HepG2 (cell line): ENCODE data around the gene TECTA. TPM values are rescaled to one million over a fixed set of nuclear protein-coding genes. Genes with fewer than 3 reads are reported as not detected.
A peak's percentile ranks its signal among the peaks of the same experiment; 100 is the strongest.

Experiments used
- CBFB ChIP-seq: sonication (generic); formaldehyde crosslinking; IDR thresholded peaks from 2 replicates; pipeline ENCODE4 v1.4.0; 2020; ENCODE audit warnings: missing genetic modification reagents
- ETV6 ChIP-seq: sonication (generic); formaldehyde crosslinking; conservative IDR thresholded peaks from 2 replicates; pipeline ENCODE4 v1.4.0; 2020; ENCODE audit warnings: missing genetic modification reagents
- PCBP1 ChIP-seq: fragments of 200-400 bp; formaldehyde crosslinking; IDR thresholded peaks from 2 replicates; pipeline ENCODE4 v1.6.1; 2017; ENCODE audit warnings: mild to moderate bottlenecking, low read depth, low read length, borderline replicate concordance
- RAD21 ChIP-seq: fragments of 450-650 bp; formaldehyde crosslinking; IDR thresholded peaks from 2 replicates; pipeline ENCODE4 v1.5.0; 2020; ENCODE audit warnings: mild to moderate bottlenecking
- RBM22 ChIP-seq: fragments of 200-400 bp; formaldehyde crosslinking; optimal IDR thresholded peaks from 2 replicates; pipeline ENCODE3; 2017; ENCODE audit warnings: mild to moderate bottlenecking, low read length, moderate library complexity
- SAP130 ChIP-seq: IDR thresholded peaks from 2 replicates; pipeline ENCODE4 v1.6.1; 2016; ENCODE audit warnings: low read depth
- SIN3A ChIP-seq: IDR thresholded peaks from 2 replicates; pipeline ENCODE4 v1.6.1; 2011; ENCODE audit warnings: low read depth, mild to moderate bottlenecking, control low read depth, low read length, borderline replicate concordance
- SNAI1 ChIP-seq: sonication (generic); formaldehyde crosslinking; IDR thresholded peaks from 2 replicates; pipeline ENCODE4 v1.5.0; 2020; ENCODE audit warnings: mild to moderate bottlenecking, missing genetic modification reagents, borderline replicate concordance
- TRIM24 ChIP-seq: sonication (generic); formaldehyde crosslinking; IDR thresholded peaks from 2 replicates; pipeline ENCODE4 v1.8.0; 2022; ENCODE audit warnings: mild to moderate bottlenecking, missing genetic modification reagents
- TSC22D2 ChIP-seq: sonication (generic); formaldehyde crosslinking; IDR thresholded peaks from 2 replicates; pipeline ENCODE4 v1.5.1; 2020; ENCODE audit warnings: missing genetic modification reagents, mild to moderate bottlenecking, borderline replicate concordance
- ZNF350 ChIP-seq: sonication (generic); formaldehyde crosslinking; IDR thresholded peaks from 2 replicates; pipeline ENCODE4 v1.4.0; 2020; ENCODE audit warnings: mild to moderate bottlenecking, low read depth, missing genetic modification reagents, borderline replicate concordance
- ZNF367 ChIP-seq: sonication (generic); formaldehyde crosslinking; IDR thresholded peaks from 2 replicates; pipeline ENCODE4 v1.4.0; 2020; ENCODE audit warnings: missing genetic modification reagents, borderline replicate concordance
- ZNF775 ChIP-seq: sonication (generic); formaldehyde crosslinking; IDR thresholded peaks from 2 replicates; pipeline ENCODE4 v1.4.0; 2020; ENCODE audit warnings: missing genetic modification reagents, mild to moderate bottlenecking, moderate library complexity, borderline replicate concordance
- polyA plus RNA-seq, 8 experiments: library from polyadenylated mRNA; depleted of rRNA in 3 of 8; stranded (reverse) in 7 of 8; unstranded in 1 of 8; fragments of >200 nt; fragmentation: Illumina TruSeq in 4 of 8; extraction: Trizol in 4 of 8; gene quantifications; 2 replicates each; pipeline versions ENCODE4 v1.2.1 to v1.2.3, GENCODE V29; 2011 to 2016; ENCODE audit warnings: low read depth in 4 of 8, missing spikeins in 1 of 8, mixed read lengths in 1 of 8; ENCODE audit not compliant: insufficient read depth in 1 of 8
- total RNA-seq, 5 experiments: library from RNA; depleted of rRNA; stranded (reverse); fragments of >200 nt; fragmentation: Illumina TruSeq; extraction: Trizol; gene quantifications; 2 replicates each; pipeline ENCODE4 v1.2.3, GENCODE V29; 2016; ENCODE audit warnings: low read depth in 1 of 5
- TF ChIP-seq, protein P1 (sequence below): sonication (generic); formaldehyde crosslinking; IDR thresholded peaks from 2 replicates; pipeline ENCODE4 v1.9.0; 2021; ENCODE audit warnings: missing genetic modification reagents, borderline replicate concordance
- TF ChIP-seq, protein P2 (sequence below): IDR thresholded peaks from 2 replicates; pipeline ENCODE4 v1.6.1; 2012; ENCODE audit warnings: low read depth, low read length, improper control_type of control experiment
- TF ChIP-seq, protein P3 (sequence below): sonication (generic); formaldehyde crosslinking; conservative IDR thresholded peaks from 2 replicates; pipeline ENCODE4 v1.5.0; 2020; ENCODE audit warnings: missing genetic modification reagents
- TF ChIP-seq, protein P4 (sequence below): sonication (generic); formaldehyde crosslinking; IDR thresholded peaks from 2 replicates; pipeline ENCODE4 v1.5.1; 2020; ENCODE audit warnings: missing genetic modification reagents, mild to moderate bottlenecking, borderline replicate concordance

TECTA gene
- total and polyA plus RNA-seq, 2 of the 13 experiments (the other 11 are each of a cell fraction or from before 2014, with no cell fraction given): 0.04 to 0.17 TPM

DNA sequence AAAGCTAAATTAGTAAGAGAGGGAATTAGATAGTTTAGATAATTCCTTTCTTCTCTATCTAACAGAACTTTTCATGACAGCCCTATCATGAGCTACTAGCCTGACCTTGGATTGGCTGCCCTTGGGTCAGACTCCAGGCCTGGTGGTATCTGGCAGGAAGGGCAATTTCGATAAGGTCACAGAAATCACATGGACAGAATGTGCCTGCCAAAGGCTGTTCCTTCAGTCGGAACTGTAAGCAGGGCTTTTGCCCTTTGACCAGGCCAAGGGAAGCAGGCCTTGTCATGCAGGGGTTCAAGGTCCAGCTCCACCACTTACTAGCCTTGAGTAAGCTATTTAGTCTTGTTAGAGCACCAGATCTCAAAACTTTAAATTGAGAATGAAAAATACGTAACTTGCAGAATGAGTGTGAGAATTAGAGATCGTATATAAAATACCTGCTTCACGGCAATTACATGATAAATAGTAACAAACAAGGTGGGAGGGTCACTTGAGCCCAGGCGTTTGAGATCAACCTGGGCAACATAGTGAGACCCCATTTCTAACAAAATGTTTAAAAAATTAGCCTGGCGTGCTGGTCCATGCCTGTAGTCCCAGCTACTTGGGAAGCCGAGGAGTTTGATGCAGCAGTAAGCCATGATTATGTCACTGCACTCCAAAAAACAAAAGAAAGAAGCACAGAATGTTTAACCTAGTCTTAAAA is 130.7 kb downstream of the TECTA start (continued):
- TF ChIP-seq ZNF775 (CRISPR knock-in tag) (no peak), TSC22D2 (CRISPR knock-in tag) (no peak), RAD21 (CRISPR knock-in tag) (no peak), SIN3A (no peak), ZNF350 (CRISPR knock-in tag) (no peak; the same call in 1 of the 2 replicates), ETV6 (CRISPR knock-in tag) (no peak), SAP130 (CRISPR knock-in tag) (peak; percentile 53; the same call in 1 of the 2 replicates), CBFB (CRISPR knock-in tag) (no peak), TRIM24 (CRISPR knock-in tag) (no peak; the same call in 1 of the 2 replicates), SNAI1 (CRISPR knock-in tag) (no peak), ZNF367 (CRISPR knock-in tag) (no peak), RBM22 (no peak), PCBP1 (no peak)
- TF ChIP-seq, protein P1, sequence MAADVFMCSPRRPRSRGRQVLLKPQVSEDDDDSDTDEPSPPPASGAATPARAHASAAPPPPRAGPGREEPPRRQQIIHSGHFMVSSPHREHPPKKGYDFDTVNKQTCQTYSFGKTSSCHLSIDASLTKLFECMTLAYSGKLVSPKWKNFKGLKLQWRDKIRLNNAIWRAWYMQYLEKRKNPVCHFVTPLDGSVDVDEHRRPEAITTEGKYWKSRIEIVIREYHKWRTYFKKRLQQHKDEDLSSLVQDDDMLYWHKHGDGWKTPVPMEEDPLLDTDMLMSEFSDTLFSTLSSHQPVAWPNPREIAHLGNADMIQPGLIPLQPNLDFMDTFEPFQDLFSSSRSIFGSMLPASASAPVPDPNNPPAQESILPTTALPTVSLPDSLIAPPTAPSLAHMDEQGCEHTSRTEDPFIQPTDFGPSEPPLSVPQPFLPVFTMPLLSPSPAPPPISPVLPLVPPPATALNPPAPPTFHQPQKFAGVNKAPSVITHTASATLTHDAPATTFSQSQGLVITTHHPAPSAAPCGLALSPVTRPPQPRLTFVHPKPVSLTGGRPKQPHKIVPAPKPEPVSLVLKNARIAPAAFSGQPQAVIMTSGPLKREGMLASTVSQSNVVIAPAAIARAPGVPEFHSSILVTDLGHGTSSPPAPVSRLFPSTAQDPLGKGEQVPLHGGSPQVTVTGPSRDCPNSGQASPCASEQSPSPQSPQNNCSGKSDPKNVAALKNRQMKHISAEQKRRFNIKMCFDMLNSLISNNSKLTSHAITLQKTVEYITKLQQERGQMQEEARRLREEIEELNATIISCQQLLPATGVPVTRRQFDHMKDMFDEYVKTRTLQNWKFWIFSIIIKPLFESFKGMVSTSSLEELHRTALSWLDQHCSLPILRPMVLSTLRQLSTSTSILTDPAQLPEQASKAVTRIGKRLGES (CRISPR knock-in tag): no peak
- TF ChIP-seq, protein P2, sequence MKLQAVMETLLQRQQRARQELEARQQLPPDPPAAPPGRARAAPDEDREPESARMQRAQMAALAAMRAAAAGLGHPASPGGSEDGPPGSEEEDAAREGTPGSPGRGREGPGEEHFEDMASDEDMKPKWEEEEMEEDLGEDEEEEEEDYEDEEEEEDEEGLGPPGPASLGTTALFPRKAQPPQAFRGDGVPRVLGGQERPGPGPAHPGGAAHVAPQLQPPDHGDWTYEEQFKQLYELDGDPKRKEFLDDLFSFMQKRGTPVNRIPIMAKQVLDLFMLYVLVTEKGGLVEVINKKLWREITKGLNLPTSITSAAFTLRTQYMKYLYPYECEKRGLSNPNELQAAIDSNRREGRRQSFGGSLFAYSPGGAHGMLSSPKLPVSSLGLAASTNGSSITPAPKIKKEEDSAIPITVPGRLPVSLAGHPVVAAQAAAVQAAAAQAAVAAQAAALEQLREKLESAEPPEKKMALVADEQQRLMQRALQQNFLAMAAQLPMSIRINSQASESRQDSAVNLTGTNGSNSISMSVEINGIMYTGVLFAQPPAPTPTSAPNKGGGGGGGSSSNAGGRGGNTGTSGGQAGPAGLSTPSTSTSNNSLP: peak; percentile 44; the same call in 1 of the 2 replicates
- TF ChIP-seq, protein P3, sequence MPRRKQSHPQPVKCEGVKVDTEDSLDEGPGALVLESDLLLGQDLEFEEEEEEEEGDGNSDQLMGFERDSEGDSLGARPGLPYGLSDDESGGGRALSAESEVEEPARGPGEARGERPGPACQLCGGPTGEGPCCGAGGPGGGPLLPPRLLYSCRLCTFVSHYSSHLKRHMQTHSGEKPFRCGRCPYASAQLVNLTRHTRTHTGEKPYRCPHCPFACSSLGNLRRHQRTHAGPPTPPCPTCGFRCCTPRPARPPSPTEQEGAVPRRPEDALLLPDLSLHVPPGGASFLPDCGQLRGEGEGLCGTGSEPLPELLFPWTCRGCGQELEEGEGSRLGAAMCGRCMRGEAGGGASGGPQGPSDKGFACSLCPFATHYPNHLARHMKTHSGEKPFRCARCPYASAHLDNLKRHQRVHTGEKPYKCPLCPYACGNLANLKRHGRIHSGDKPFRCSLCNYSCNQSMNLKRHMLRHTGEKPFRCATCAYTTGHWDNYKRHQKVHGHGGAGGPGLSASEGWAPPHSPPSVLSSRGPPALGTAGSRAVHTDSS (CRISPR knock-in tag): no peak
- TF ChIP-seq, protein P4, sequence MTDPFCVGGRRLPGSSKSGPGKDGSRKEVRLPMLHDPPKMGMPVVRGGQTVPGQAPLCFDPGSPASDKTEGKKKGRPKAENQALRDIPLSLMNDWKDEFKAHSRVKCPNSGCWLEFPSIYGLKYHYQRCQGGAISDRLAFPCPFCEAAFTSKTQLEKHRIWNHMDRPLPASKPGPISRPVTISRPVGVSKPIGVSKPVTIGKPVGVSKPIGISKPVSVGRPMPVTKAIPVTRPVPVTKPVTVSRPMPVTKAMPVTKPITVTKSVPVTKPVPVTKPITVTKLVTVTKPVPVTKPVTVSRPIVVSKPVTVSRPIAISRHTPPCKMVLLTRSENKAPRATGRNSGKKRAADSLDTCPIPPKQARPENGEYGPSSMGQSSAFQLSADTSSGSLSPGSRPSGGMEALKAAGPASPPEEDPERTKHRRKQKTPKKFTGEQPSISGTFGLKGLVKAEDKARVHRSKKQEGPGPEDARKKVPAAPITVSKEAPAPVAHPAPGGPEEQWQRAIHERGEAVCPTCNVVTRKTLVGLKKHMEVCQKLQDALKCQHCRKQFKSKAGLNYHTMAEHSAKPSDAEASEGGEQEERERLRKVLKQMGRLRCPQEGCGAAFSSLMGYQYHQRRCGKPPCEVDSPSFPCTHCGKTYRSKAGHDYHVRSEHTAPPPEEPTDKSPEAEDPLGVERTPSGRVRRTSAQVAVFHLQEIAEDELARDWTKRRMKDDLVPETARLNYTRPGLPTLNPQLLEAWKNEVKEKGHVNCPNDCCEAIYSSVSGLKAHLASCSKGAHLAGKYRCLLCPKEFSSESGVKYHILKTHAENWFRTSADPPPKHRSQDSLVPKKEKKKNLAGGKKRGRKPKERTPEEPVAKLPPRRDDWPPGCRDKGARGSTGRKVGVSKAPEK (CRISPR knock-in tag): no peak
